CD4-positive, alpha-beta T cell treated with Interleukin-4 for 4 hours (primary cell): ENCODE data around the gene PRAMEF6.
"Not testable (repeated sequence)": the region's sequence is repeated elsewhere in the genome, so short reads cannot be mapped to it uniquely, and the experiment has no call there.

Experiments
- DNase-seq: peaks from one replicate; pipeline ENCODE4 v3.0.0-alpha.2; 2020

Gene PRAMEF6

GRCh38 chr1:12947480-12947879 lies at the start of gene PRAMEF6:
Gene PRAMEF6, minus strand, starts transcription at chr1:12947580. Its CDS starts 5,062 bp downstream, at chr1:12942518.
- DNase-seq: not testable (repeated sequence)

GRCh38 chr1:12924368-12924767 lies 23.0 kb downstream of the PRAMEF6 start:
- DNase-seq: not testable (repeated sequence)

GRCh38 chr1:12921749-12922148 lies 25.6 kb downstream of the PRAMEF6 start:
- not testable (repeated sequence) for DNase-seq

GRCh38 chr1:12916310-12916709 lies 31.1 kb downstream of the PRAMEF6 start, which contains the start of gene PRAMEF7:
Gene PRAMEF7, plus strand, starts transcription at chr1:12916610. Its CDS starts 1,083 bp downstream, at chr1:12917693.
- DNase-seq: not testable (repeated sequence)

- not testable (repeated sequence) for DNase-seq
Measured at GRCh38 chr1:12903793-12904572, 43.4 kb downstream of the PRAMEF6 start.

GRCh38 chr1:12899186-12899585 lies 48.2 kb downstream of the PRAMEF6 start:
- not testable (repeated sequence) for DNase-seq

GRCh38 chr1:12898170-12898569 lies 49.2 kb downstream of the PRAMEF6 start, which contains the start of gene PRAMEF10:
Gene PRAMEF10, minus strand, starts transcription at chr1:12898270. Its CDS starts 2,423 bp downstream, at chr1:12895847.
- not testable (repeated sequence) for DNase-seq
